OCI-LY3 (cell line): Measurements from ENCODE around the gene TRIO.

Experiments used
- EZH2phosphoT487 ChIP-seq: fragments of 200-600 bp; shearing (Covaris generic); IDR thresholded peaks from 2 replicates; pipeline ENCODE4 v1.6.1; 2018; ENCODE audit warnings: antibody characterized with exemption, mixed run types, low read depth
- TF ChIP-seq, protein P1 (sequence below): fragments of 200-600, 300-600 bp; sonication (generic); IDR thresholded peaks from 2 replicates; pipeline ENCODE4 v1.5.1; 2014; ENCODE audit warnings: antibody characterized with exemption, low read length, low read depth

DNA sequence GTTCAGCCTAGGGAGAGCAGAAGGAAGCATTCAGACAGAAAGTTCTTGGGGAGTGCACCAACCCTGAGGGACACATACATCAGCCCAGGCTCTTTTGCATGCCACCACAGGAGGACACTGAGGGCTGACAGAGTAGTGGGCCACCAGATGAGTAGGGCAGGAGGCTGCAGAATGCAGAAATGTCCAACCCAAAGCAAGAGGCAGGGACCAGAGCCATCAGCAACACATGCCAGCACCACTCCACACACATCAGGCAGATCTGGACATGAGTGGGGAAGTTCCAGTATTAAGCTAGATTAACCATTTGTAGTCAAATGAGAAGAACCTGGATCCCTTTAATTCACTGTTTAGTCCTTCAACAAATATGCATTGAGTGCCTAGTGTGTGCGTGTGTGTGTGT, 402.7 kb downstream of the TRIO start:
- TF ChIP-seq, protein P1, sequence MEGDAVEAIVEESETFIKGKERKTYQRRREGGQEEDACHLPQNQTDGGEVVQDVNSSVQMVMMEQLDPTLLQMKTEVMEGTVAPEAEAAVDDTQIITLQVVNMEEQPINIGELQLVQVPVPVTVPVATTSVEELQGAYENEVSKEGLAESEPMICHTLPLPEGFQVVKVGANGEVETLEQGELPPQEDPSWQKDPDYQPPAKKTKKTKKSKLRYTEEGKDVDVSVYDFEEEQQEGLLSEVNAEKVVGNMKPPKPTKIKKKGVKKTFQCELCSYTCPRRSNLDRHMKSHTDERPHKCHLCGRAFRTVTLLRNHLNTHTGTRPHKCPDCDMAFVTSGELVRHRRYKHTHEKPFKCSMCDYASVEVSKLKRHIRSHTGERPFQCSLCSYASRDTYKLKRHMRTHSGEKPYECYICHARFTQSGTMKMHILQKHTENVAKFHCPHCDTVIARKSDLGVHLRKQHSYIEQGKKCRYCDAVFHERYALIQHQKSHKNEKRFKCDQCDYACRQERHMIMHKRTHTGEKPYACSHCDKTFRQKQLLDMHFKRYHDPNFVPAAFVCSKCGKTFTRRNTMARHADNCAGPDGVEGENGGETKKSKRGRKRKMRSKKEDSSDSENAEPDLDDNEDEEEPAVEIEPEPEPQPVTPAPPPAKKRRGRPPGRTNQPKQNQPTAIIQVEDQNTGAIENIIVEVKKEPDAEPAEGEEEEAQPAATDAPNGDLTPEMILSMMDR = no peak
- no peak for TF ChIP-seq EZH2phosphoT487
